IPS-18a (cell line): ENCODE data around the gene SCAPER.

Experiments
- H3K27ac ChIP-seq: one replicate; pipeline ENCODE4 v1.5.1; 2013; ENCODE audit warnings: low read length
- H3K27me3 ChIP-seq: one replicate; pipeline ENCODE4 v1.6.1; 2013; ENCODE audit warnings: mild to moderate bottlenecking, low read length; ENCODE audit not compliant: control insufficient read depth, insufficient read depth
- H3K36me3 ChIP-seq: one replicate; pipeline ENCODE4 v1.6.1; 2013; ENCODE audit warnings: low read depth, low read length; ENCODE audit not compliant: control insufficient read depth
- H3K4me1 ChIP-seq: one replicate; pipeline ENCODE4 v1.6.1; 2013; ENCODE audit warnings: low read depth, low read length; ENCODE audit not compliant: control insufficient read depth
- H3K4me3 ChIP-seq: one replicate; pipeline ENCODE4 v1.5.1; 2013; ENCODE audit warnings: low read length
- H3K9ac ChIP-seq: one replicate; pipeline ENCODE4 v1.6.1; 2013; ENCODE audit warnings: mild to moderate bottlenecking, low read length, moderate library complexity
- H3K9me3 ChIP-seq: one replicate; pipeline ENCODE4 v1.6.1; 2013; ENCODE audit warnings: low read depth, low read length; ENCODE audit not compliant: control insufficient read depth

Gene SCAPER

DNA sequence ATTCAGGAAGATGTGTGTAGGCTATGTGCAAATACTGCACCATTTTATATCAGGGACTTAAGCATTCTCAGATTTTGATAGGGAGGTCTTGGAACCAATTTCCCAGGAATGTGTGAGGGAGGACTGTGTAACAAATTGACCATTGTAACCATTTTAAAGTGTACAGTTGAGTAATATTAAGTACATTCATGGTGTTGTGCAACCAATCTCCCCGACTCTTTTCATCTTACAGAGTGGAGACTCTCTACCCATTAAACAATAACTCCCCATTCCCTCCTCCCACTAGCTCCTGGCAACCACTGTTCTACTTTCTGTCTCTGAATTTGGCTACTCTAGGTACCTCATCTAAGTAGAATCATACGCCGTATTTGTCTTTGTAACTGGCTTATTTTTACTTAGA lies 31.5 kb upstream of the SCAPER start:
- H3K4me3 ChIP-seq: no peak overlapping the region
- H3K4me1 ChIP-seq: no peaks in the 10 kb centered on the region
- H3K36me3 ChIP-seq: peaks cover 65% of the 10 kb centered on the region
- no peak overlapping the region for H3K27ac ChIP-seq
- no peaks in the 10 kb centered on the region for H3K27me3 ChIP-seq
- H3K9ac ChIP-seq: no peak overlapping the region
- no peaks in the 10 kb centered on the region for H3K9me3 ChIP-seq

DNA sequence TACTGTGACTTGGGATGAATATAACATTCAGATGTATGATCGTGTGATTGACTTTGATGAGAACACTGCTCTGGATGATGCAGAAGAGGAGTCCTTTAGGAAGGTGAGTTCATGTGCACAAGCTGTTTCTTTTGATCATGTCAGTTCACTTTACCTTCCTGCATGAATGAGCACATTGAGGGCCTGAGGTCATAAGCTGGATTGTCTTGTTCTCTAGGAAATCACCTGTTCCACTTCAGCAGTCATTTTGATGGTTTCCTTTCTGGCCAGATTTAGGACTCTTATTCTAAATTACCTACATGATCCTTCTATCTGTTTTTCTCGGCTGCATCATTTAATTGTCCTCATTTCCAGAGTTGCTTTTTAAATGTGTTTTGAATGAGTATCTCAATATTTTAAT lies 30.5 kb upstream of the SCAPER start:
- Histone ChIP-seq H3K27me3 (no peaks in the 10 kb centered on the region), H3K4me1 (peaks cover 5% of the 10 kb centered on the region), H3K27ac (no peak overlapping the region), H3K9me3 (no peaks in the 10 kb centered on the region), H3K9ac (no peak overlapping the region), H3K36me3 (peaks cover 63% of the 10 kb centered on the region), H3K4me3 (no peak overlapping the region)

DNA sequence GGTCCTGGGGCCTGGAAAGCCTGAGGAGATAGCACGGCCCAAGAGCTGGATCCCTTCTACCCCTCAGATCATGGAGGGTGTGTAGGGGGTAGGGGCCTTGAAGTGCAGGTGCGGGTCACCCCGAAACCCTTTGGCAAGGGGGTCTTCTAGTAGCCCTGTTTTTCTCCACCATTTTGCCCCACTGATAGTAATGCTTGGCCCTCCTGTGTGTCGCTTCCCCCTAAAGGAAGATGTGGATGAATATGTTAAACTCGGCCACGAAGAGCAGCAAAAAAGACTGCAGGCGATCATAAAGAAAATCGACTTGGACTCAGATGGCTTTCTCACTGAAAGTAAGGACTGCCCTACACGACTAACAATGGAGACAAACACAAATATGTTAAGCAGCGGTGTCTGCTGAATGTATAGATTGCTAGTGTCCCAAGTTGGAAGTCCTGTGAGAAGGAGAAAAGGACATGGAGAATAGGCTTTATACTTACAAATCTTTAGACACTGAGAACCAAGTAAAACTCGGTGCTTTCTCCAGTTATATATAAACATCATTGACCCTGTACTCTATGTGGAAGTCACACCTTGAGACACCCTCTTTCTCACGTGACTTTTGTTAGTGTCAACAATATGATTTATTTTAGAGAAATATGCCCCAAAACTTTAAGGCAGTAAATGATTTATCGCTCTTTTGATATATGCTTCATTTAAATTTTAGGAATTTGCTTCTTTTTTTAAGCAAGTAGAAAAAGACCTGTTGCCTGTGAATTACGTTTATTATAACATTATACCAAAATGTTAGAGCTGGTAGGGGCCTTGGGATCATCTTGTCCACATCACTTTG lies 27.2 kb upstream of the SCAPER start:
- H3K9ac ChIP-seq: peak overlapping the region; percentile 96
- peaks cover 37% of the 10 kb centered on the region for H3K36me3 ChIP-seq
- H3K27me3 ChIP-seq: no peaks in the 10 kb centered on the region
- peaks cover 6% of the 10 kb centered on the region for H3K4me1 ChIP-seq
- peak overlapping the region; percentile 63 for H3K27ac ChIP-seq
- no peaks in the 10 kb centered on the region for H3K9me3 ChIP-seq
- H3K4me3 ChIP-seq: peak overlapping the region; percentile 90

DNA sequence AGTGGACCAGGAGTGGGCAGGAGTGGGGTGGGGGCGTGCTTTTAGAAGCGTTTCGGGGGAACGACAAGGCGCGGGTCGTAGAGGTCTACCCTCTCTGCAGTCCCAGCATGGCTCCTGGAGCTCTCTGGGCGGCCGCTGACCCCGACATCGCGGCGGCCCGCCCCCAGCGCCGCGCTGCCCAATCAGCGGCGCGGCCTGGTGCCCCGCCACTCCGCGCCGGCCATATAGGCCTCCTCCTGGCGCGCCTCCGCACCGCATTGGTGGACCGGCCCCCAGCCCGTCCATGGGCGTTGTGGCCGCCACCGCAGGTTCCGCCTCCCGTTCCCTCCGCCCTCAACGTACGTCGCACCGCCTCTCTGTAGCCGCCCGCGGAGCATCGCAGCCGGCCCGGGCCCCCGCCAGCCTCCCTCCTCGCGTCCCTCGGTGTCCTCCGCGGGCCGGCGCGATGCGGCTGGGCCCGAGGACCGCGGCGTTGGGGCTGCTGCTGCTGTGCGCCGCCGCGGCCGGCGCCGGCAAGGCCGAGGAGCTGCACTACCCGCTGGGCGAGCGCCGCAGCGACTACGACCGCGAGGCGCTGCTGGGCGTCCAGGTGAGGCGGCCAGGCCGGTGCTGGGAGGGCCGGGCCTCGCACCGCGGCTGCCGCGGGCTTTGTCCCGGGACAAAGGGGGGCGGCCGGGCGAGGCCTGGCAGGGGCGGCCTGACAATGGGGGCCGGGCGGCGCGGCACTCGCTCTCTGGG lies 26.4 kb upstream of the SCAPER start, which contains the start of gene RCN2:
Gene RCN2, plus strand, starts transcription at position 353 of the 738 bp plus-strand sequence. Its CDS starts 93 bp downstream, at position 446.
- H3K9ac ChIP-seq: peak within 1 kb of the TSS; percentile 96
- H3K27ac ChIP-seq: peak within 1 kb of the TSS; percentile 63
- H3K36me3 ChIP-seq: peaks cover 30% of the 10 kb centered on the region
- H3K27me3 ChIP-seq: no peaks in the 10 kb centered on the region
- H3K4me3 ChIP-seq: peak within 1 kb of the TSS; percentile 90
- H3K9me3 ChIP-seq: no peaks in the 10 kb centered on the region
- H3K4me1 ChIP-seq: peaks cover 6% of the 10 kb centered on the region

DNA sequence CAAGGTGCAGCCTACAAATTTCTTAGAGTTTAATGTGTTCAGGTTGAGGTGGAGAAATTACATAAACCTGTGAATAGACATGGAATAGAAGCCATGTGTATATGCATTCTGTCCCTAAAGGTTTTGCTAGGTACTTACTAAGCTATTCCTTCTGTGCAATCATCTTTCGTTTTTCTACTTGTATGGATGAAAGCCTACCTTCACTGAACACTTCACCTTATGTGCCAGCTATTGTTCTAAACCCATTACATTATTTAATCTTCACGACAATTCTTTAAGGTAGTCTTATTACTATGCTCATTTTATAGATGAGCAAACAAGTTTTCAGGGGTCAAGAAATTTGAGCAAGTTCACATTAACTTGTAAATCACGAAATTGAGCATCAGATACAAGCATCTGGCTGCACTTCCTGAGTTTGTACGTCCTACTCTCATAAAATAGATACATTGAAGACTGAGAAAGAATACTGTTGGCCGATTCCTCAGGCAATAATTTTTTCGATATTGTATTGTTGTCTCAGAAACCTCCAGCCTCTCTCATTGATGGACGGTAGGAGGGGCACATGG lies 25.8 kb upstream of the SCAPER start:
- Histone ChIP-seq H3K27ac (no peak overlapping the region), H3K4me1 (peaks cover 6% of the 10 kb centered on the region), H3K9ac (peak overlapping the region; percentile 24), H3K4me3 (peak overlapping the region; percentile 90), H3K36me3 (peaks cover 25% of the 10 kb centered on the region), H3K9me3 (no peaks in the 10 kb centered on the region), H3K27me3 (no peaks in the 10 kb centered on the region)

DNA sequence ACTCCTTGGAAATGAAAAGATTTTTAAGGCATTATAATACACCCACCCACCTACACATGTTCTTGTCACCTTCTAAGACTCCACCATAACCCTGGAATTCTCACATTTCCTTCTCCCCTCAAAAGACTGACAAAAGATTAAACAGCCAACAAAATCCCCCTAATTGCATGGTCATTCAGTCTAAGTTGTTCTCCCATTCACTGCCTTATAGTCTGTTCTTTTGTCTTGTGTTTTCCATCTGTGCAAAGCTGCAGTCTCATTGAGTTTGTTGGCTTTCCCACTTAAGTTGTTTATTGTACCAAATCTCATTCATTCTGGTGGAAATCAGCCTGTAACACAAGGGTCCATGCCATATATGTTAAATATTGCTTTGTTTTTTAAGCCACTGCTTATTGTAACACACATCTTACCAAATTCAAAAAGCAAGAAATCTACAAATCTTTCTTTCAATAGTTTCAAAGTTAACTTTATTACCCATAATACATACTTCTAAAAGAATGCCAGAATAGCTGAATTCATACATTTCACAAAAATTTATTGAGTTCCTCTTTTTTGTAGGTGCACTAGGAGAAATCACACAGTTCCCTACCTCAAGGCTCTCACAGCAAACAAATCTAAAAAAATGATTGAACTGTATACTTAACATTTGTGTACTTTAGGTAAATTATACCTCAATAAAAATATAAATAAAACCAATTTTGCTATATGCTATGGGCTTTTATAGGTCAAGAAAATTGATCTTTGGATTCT lies 24.0 kb upstream of the SCAPER start:
- no peaks in the 10 kb centered on the region for H3K9me3 ChIP-seq
- peaks cover 6% of the 10 kb centered on the region for H3K4me1 ChIP-seq
- H3K4me3 ChIP-seq: no peak overlapping the region
- H3K27me3 ChIP-seq: no peaks in the 10 kb centered on the region
- peaks cover 10% of the 10 kb centered on the region for H3K36me3 ChIP-seq
- no peak overlapping the region for H3K27ac ChIP-seq
- H3K9ac ChIP-seq: no peak overlapping the region

DNA sequence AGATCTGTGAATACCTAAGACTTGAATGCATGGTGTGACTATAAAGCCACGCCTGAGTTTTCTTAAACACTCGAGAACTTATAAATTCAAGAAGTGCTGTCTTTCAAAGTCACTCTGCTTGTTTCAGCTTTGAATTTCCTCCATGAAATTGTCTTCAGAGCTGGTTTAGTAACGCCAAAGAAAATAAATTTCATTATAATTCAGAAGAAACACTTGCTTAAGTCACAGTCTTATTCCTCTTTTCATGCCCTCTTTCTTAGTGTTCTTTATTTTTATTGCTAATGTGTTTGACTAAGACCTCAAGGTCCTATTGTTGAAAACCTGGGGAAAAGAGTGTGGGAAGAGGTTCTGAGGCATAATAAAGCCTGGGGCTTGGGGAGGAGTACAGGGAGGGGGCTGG lies 23.1 kb upstream of the SCAPER start:
- Histone ChIP-seq H3K9me3 (no peaks in the 10 kb centered on the region), H3K27me3 (no peaks in the 10 kb centered on the region), H3K4me1 (peaks cover 6% of the 10 kb centered on the region), H3K36me3 (peaks cover 1% of the 10 kb centered on the region), H3K4me3 (no peak overlapping the region), H3K9ac (no peak overlapping the region), H3K27ac (no peak overlapping the region)

DNA sequence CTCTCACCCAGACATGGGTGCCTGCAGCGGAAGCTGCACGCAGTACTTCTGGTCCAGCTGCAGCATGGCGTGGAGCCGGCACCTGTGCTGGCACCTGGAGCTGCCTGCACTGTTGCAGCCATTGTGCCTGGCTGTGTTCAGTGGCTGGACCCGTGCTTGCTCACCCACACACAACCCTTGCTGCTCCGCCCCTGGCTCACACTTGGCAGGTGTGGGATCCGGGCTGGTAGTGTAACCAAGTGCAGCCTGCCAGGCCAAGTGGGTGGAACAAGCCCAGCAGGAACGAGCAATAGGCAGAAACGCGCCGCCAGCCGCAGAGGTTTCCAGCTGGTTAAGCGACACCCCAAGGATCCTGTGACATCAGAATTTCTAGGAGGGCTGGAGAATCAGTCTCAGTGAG lies 11.2 kb upstream of the SCAPER start:
- H3K4me1 ChIP-seq: no peaks in the 10 kb centered on the region
- no peaks in the 10 kb centered on the region for H3K27me3 ChIP-seq
- no peaks in the 10 kb centered on the region for H3K36me3 ChIP-seq
- H3K4me3 ChIP-seq: no peak overlapping the region
- no peak overlapping the region for H3K9ac ChIP-seq
- no peaks in the 10 kb centered on the region for H3K9me3 ChIP-seq
- H3K27ac ChIP-seq: no peak overlapping the region

DNA sequence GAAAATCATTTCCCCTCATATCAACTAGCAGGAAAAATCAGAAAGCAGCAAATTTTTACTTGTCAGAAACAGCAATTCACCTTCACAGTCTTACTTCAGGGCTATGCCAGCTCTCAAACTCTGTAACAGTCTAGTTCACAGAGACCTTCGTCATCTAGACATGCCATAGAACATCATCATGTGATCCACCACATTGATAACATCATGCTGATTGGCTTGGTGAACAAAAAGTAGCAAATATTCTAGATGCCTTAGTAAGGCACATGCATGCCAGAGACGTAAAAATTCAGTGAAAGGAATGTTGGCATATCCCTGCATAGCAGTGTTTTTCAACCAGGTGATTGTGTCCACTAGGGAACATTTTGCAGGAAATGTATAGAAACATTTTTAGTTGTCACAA lies 8.6 kb upstream of the SCAPER start:
- no peaks in the 10 kb centered on the region for H3K9me3 ChIP-seq

DNA sequence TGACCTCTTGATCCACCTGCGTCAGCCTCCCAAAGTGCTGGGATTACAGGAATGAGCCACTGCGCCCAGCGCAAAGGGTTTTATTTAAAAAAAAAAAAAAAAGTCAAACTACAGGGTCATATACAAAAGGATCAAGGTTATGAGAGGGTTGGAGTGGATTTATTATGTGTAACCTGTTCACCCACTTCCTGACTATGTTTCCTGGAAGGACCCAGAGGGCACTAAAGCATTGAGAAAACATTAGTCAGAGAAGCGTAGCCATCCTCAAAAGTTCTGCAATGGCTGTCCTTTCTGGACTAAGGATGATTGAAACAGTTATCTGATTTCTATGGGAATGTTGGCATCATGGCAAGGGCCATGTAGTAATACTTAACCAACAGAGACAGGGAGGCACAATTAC lies 7.3 kb upstream of the SCAPER start:
- no peaks in the 10 kb centered on the region for H3K9me3 ChIP-seq
- H3K27me3 ChIP-seq: no peaks in the 10 kb centered on the region
- no peaks in the 10 kb centered on the region for H3K4me1 ChIP-seq
- H3K27ac ChIP-seq: no peak overlapping the region
- H3K9ac ChIP-seq: no peak overlapping the region
- no peak overlapping the region for H3K4me3 ChIP-seq
- H3K36me3 ChIP-seq: no peaks in the 10 kb centered on the region

More for the DNA sequence above, 8.6 kb upstream of the SCAPER start:
- no peaks in the 10 kb centered on the region for H3K27me3 ChIP-seq
- H3K4me1 ChIP-seq: no peaks in the 10 kb centered on the region
- no peak overlapping the region for H3K9ac ChIP-seq
- H3K4me3 ChIP-seq: no peak overlapping the region
- H3K36me3 ChIP-seq: no peaks in the 10 kb centered on the region
- H3K27ac ChIP-seq: no peak overlapping the region

DNA sequence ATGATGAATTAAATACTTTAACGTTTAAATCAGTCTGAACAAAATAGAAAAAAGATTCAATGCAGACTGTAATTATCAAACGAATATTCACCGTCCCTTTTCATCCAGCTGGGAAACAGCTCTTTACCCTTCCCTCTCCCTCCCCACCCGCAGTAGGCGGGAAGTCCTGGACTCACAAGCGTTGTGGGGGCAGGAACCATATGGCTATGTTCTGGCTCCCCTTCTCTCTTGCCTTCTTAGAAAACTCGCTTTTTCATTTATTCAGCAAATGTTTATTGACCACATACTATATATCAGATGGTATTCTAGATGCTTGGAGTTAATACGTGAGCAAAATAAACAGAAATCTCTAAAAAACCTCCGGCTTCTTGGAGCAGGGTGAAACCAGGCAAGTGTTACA lies 715 bp upstream of the SCAPER start:
- H3K27ac ChIP-seq: no peak overlapping the region
- H3K36me3 ChIP-seq: no peaks in the 10 kb centered on the region
- peak overlapping the region; percentile 35 for H3K9ac ChIP-seq
- H3K9me3 ChIP-seq: no peaks in the 10 kb centered on the region
- H3K4me3 ChIP-seq: peak overlapping the region; percentile 62
- peaks cover 24% of the 10 kb centered on the region for H3K27me3 ChIP-seq
- peaks cover 7% of the 10 kb centered on the region for H3K4me1 ChIP-seq
